Lower leg skin (tissue), 4 donors: ENCODE results near the gene CHPF2. TPM values are rescaled to one million over a fixed set of nuclear protein-coding genes. Genes with fewer than 3 reads are reported as not detected.

Experiments used
- DNase-seq, 2 donors: peaks; one replicate each; pipeline ENCODE4 v3.0.0-alpha.2; 2019; ENCODE audit warnings: low spot score in 2 of 2
- H3K4me3 ChIP-seq: fragments of 200-600 bp; sonication (generic); 2 replicates; pipeline ENCODE4 v1.5.1; 2017; ENCODE audit warnings: mild to moderate bottlenecking, low read depth; ENCODE audit not compliant: poor library complexity, severe bottlenecking
- CTCF ChIP-seq, 3 donors: fragments of 450-650 bp; IDR thresholded peaks; one replicate each; pipeline ENCODE4 v1.5.1; 2016; ENCODE audit warnings: antibody characterized with exemption in 3 of 3, mild to moderate bottlenecking in 3 of 3, moderate library complexity in 2 of 3
- POLR2A ChIP-seq, 2 donors: fragments of 450-650 bp; IDR thresholded peaks; one replicate each; pipeline ENCODE4 v1.6.1; 2016 to 2017; ENCODE audit warnings: antibody characterized with exemption in 2 of 2, mild to moderate bottlenecking in 1 of 2, moderate library complexity in 1 of 2
- WGBS, 2 donors: methylation state at CpG; one replicate each; pipeline ENCODE4 v1.1.5; 2018; 5-methylcytosine and 5-hydroxymethylcytosine counted together
- intact Hi-C: fragments of 100-400 bp; cut with DNase I; formaldehyde crosslinking; loops from one replicate; pipeline ENCODE4 v1.15.0; 2023; ENCODE audit warnings: low total_unique reads
- total RNA-seq, 4 donors: library from RNA; depleted of rRNA; stranded (reverse); fragments of >200 nt; gene quantifications; one replicate each; pipeline ENCODE4 v1.1.0, GENCODE V29; 2016

Gene CHPF2
- total RNA-seq, 4 donors from 2014 or later: 15.4 to 32.2 (median 26.7) TPM

- 91 to 93% methylated on average over 11 of the region's 11 CpGs for WGBS, 2 donors
- TF ChIP-seq CTCF (IDR thresholded peaks at IDR 0.05) (no peak), POLR2A (IDR thresholded peaks at IDR 0.05) (no peak)
- intact Hi-C loops: no loop called here
- no peak for DNase-seq
- no peak overlapping the region for H3K4me3 ChIP-seq
These were observed 28.2 kb downstream of the CHPF2 start for GRCh38 chr7:151260471-151260870.

- intact Hi-C loops: no loop called here
- TF ChIP-seq POLR2A (IDR thresholded peaks at IDR 0.05): no peak
- TF ChIP-seq CTCF (IDR thresholded peaks at IDR 0.05): no peak
- DNase-seq: no peak
- 77 to 80% methylated on average over 7 to 8 of the region's 8 CpGs for WGBS, 2 donors
- H3K4me3 ChIP-seq: no peak overlapping the region
These were observed 28.6 kb downstream of the CHPF2 start for GRCh38 chr7:151260883-151261282.

GRCh38 chr7:151261529-151261928 is 29.2 kb downstream of the CHPF2 start:
- intact Hi-C loops: no loop called here
- no peak for DNase-seq
- WGBS, 2 donors: 28 to 35% methylated on average over 10 of the region's 10 CpGs
- no peak overlapping the region for H3K4me3 ChIP-seq
- TF ChIP-seq CTCF (IDR thresholded peaks at IDR 0.05) (no peak), POLR2A (IDR thresholded peaks at IDR 0.05) (no peak)

- intact Hi-C loops: no loop called here
- TF ChIP-seq CTCF (IDR thresholded peaks at IDR 0.05) (no peak), POLR2A (IDR thresholded peaks at IDR 0.05) (no peak)
- 76 to 82% methylated on average over 5 of the region's 5 CpGs for WGBS, 2 donors
- no peak overlapping the region for H3K4me3 ChIP-seq
- DNase-seq: no peak
These were observed 32.3 kb downstream of the CHPF2 start for GRCh38 chr7:151264615-151265014.

GRCh38 chr7:151265351-151265931 is 33.2 kb downstream of the CHPF2 start:
- TF ChIP-seq CTCF (IDR thresholded peaks at IDR 0.05) (no peak), POLR2A (IDR thresholded peaks at IDR 0.05) (no peak)
- intact Hi-C loops: no loop called here
- 92 to 93% methylated on average over 9 of the region's 9 CpGs for WGBS, 2 donors

GRCh38 chr7:151269511-151269910 is 37.2 kb downstream of the CHPF2 start:
- intact Hi-C loops: no loop called here
- 95% methylated on average over 10 of the region's 10 CpGs for WGBS, 2 donors
- no peak for DNase-seq
- no peak for TF ChIP-seq CTCF (IDR thresholded peaks at IDR 0.05)
- TF ChIP-seq POLR2A (IDR thresholded peaks at IDR 0.05): no peak
- no peak overlapping the region for H3K4me3 ChIP-seq

More at GRCh38 chr7:151265351-151265931, 33.2 kb downstream of the CHPF2 start:
- H3K4me3 ChIP-seq: no peak overlapping the region
- DNase-seq: no peak
